Left colon (tissue), 2 donors: ENCODE measurements around the gene PLEKHD1. TPM values are rescaled to one million over a fixed set of nuclear protein-coding genes. Genes with fewer than 3 reads are reported as not detected.
"Not testable (repeated sequence)": the region's sequence is repeated elsewhere in the genome, so short reads cannot be mapped to it uniquely, and the experiment has no call there.

ENCODE experiments used
- ATAC-seq: fragments of 200-7000 bp; cut with Tn5 transposase; one replicate; pipeline ENCODE4 v1.9.1; 2020; ENCODE audit warnings: mild to moderate bottlenecking, moderate library complexity
- DNase-seq, 2 donors: peaks; one replicate each; pipeline ENCODE4 v3.0.0-alpha.2; 2020
- intact Hi-C, 2 donors: fragments of 100-400 bp; cut with DNase I in 1 of 2; cut with micrococcal nuclease in 1 of 2; formaldehyde crosslinking; loops; one replicate each; pipeline versions ENCODE4 v1.11.2 to v1.14.0; 2022; cut with DNase I, micrococcal nuclease
- total RNA-seq, 2 donors: library from RNA; stranded (reverse); fragmentation: NEBNext Ultra II Directional; extraction: Animal tissue kit (Norgen Biotek cat#: 25700); gene quantifications; one replicate each; pipeline ENCODE4 v1.2.1, GENCODE V29; 2021
- donor health status: DM: no; HTN: no; CAD: no.
- donor health status: DM: yes; HTN: yes; CAD: no.

PLEKHD1 gene
- total RNA-seq, 2 donors from 2014 or later, result 0.14 to 0.18 TPM

GRCh38 chr14:69478055-69478454 is 6.5 kb upstream of the PLEKHD1 start:
- ATAC-seq, result not testable (repeated sequence)

GRCh38 chr14:69479696-69480095 is 4.8 kb upstream of the PLEKHD1 start:
- intact Hi-C loops, result no loop called here
- ATAC-seq (no peak), DNase-seq (no peak)

More at GRCh38 chr14:69478055-69478454, 6.5 kb upstream of the PLEKHD1 start:
- intact Hi-C loops, DNase-seq: not testable (repeated sequence)

DNA sequence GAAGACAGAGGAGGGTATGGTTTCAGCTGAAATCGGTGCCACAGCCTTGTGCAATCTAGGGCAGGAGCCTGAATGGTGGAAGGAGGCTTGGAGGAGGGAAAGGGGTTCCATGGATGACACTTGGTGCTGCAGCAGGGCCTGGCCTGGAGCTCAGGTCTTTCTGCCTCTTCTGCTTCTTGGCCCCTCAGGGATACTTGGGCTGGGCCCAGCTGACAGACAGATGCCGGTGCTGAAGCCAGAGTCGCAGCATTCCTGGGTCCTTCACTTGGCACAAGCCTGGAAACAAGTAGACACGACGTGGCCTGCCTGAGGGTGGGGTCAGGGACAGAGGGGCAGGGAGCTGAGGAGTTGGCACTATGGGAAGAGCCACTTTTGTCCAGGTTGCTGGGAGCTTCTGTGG is 4.4 kb upstream of the PLEKHD1 start:
- intact Hi-C loops, result no loop called here
- ATAC-seq, result no peak
- no peak for DNase-seq

GRCh38 chr14:69481815-69482568 is 2.5 kb upstream of the PLEKHD1 start:
- ATAC-seq, result no peak
- DNase-seq, result no peak
- intact Hi-C loops, result no loop called here

GRCh38 chr14:69483765-69484443 is 624 bp upstream of the PLEKHD1 start:
- intact Hi-C loops, result no loop called here
- DNase-seq, result peak; percentile 12 to 26
- peak; percentile 55 for ATAC-seq

- no peak for DNase-seq
- intact Hi-C loops, result no loop called here
- no peak for ATAC-seq
Measured at GRCh38 chr14:69485315-69485660, 760 bp downstream of the PLEKHD1 start.

GRCh38 chr14:69485701-69486100 is 1.2 kb downstream of the PLEKHD1 start:
- ATAC-seq (no peak), DNase-seq (no peak)
- intact Hi-C loops, result no loop called here

DNA sequence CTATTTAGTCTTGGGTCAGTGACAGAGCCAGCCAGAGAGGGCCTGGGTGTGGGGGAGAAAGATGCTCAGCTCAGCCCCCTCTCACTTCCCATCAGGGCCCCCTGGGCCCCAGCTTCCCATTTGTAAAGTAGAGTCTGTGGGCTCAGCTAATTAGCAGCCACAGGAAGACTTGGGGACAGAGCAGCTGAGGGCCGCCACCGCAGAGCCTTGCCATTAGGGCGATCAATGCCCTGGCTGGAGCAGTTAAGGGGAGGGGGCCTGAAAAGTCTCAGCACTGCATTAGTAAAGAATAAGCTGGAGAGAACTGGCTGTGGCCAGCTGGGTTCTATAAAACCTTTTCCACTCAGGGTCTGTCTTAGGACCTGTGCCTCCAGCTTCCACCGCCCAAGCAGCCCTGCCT is 2.7 kb downstream of the PLEKHD1 start:
- intact Hi-C loops, result no loop called here
- ATAC-seq, result no peak
- DNase-seq, result no peak

DNA sequence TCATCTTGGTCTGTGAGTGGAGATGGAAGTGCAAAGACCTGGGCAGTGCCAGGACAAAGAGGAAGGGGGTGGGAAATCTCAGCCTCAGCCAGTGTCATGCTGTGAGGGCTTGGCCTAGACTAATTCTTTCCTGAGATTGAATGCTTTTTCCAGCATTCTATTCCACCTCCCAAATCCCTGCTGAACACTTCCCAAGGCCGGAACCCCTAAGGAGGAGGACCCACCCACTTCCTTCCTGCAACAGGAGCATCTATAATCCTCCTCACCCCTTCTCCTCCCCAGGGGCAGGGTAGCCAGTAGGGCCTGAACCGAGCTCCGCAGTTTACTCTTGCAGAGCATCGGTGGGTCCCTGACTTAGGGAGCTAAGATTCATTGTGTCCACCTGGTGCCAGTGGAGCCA is 3.2 kb downstream of the PLEKHD1 start:
- no peak for DNase-seq
- intact Hi-C loops, result no loop called here
- ATAC-seq, result no peak

GRCh38 chr14:69489495-69489894 is 5.0 kb downstream of the PLEKHD1 start:
- no peak for DNase-seq
- intact Hi-C loops, result no loop called here
- no peak for ATAC-seq

GRCh38 chr14:69490219-69490918 is 5.8 kb downstream of the PLEKHD1 start:
- intact Hi-C loops, result no loop called here
- DNase-seq, result no peak
- no peak for ATAC-seq

GRCh38 chr14:69491193-69491592 is 6.7 kb downstream of the PLEKHD1 start:
- intact Hi-C loops, result no loop called here
- ATAC-seq (no peak), DNase-seq (no peak)

DNA sequence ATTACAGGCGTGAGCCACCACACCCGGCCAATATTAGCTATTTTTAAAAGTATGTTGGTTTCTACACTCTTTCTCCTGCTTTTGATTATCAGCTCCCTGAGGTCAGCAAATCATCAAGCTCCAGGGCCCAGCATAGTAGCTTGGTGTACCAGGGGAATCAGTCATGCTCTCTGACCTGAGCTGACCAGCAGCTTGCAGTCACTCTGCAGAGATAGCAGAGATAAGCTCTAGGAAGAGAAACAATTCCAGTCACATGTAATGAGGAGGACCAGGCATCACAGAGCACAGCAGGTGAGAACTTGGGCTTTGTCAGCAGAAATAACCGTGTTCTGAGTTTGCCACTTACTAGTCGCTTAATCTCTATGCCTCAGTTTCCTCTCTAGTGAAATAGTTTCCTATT is 8.5 kb downstream of the PLEKHD1 start:
- intact Hi-C loops, result no loop called here
- no peak for ATAC-seq
- no peak for DNase-seq

DNA sequence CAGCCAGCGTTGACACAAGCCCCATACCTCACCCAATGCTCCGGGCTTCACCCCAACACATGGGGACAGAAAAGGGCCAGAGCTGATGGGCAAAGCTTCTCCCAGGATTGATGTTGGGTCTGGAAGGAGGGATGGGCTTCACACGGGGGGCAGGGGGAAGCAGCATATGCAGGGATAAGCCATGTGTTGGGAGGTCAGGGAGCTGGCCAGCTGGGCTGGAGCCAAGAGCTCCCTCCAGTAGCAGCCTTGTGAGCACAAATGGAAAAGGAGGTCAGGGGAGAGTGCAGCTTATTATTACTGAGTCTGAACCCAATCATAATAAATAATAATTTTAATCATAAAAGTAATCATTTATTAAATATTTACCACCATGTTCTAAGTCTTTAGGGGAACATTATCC is 9.3 kb downstream of the PLEKHD1 start:
- intact Hi-C loops, result no loop called here
- ATAC-seq, result no peak
- no peak for DNase-seq

DNA sequence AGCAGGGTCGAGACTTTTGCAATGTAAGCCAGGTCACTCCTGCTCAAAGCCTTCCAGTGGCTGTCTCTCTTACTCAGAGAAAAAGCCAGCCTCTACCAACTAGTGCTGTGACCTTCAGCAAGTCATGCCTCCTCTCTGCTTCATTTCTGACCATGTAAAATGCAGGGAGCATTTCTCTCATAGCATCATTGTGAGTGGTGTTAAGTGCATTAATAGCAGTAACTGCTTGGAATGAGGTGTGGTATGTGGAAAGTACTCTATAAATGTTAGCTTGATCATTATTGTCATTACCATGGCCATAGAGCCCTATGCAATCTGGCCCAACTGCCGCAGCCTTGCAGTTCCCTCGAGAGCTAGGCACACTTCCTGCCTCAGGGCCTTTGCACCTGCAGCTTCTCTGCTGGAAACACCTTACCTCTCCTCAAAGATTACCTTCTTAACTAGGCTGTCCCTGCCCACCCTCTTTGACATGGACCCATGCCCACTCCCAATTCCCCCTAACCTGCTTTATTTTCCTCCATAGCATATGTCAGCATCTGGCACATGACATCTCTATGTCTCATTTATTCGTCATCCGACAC is 10.9 kb downstream of the PLEKHD1 start:
- DNase-seq (no peak), ATAC-seq (no peak)
- intact Hi-C loops, result no loop called here

- DNase-seq, ATAC-seq, intact Hi-C loops: not testable (repeated sequence)
Measured at GRCh38 chr14:69497866-69498265, 13.3 kb downstream of the PLEKHD1 start.

DNA sequence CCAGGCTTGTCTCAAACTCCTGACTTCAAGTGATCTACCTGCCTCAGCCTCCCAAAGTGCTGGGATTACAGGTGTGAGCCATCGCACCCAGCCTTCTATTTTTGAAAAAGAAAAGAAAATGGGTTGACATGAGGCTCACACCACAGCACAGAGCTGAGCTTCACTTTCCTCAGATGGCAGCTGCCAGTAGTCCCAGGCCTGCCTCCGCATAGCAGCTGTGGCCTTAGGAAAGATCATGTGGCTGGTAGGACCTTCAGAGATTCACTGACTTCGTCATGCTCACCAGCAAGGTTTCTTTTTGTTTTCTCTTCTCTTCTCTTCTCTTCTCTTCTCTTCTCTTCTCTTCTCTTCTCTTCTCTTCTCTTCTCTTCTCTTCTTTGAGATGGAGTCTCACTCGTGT is 13.8 kb downstream of the PLEKHD1 start:
- DNase-seq, intact Hi-C loops, ATAC-seq: not testable (repeated sequence)

- intact Hi-C loops, result no loop called here
- ATAC-seq (no peak), DNase-seq (no peak)
Measured at GRCh38 chr14:69499436-69499835, 14.9 kb downstream of the PLEKHD1 start.

DNA sequence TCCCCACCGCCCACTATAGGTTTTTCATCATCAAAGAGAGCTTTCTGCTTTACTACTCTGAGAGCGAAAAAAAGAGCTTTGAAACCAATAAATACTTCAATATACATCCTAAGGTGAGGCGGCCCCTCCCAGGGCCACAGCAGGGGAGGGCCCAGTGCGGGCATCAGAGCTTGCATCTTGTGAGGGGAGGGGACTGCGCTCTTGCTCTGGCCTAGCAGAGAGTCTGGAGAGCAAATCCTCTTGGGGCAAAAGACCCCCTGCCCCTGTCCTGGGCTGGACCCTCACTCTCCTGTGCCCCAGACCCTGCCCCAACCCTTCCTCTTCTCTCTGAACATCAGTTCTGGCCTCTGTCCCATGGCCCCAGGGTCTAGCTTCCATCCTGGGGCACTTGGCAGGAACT is 15.6 kb downstream of the PLEKHD1 start:
- intact Hi-C loops, result no loop called here
- ATAC-seq (no peak), DNase-seq (no peak)

DNA sequence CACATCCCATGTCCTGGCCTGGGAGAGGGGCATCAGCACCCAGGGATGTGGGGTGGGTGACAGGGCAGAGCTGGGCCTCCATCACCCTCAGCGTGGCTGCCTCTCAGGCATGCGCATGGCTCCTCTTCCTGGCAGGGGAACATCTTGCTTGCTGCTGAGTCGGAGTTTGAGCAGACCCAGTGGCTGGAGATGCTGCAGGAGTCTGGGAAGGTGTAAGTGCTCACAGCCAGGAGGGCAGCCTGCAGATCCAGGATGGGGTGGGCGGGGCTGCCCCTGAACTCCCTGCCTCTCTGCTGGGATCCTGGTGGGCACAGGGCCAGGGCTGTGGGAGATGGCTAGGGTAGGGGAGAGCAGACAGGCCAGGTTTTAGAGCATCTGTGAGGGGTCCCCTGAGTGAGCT is 16.2 kb downstream of the PLEKHD1 start:
- intact Hi-C loops, result no loop called here
- no peak for ATAC-seq
- no peak for DNase-seq
